ENCODE measurements around the gene HOXD3.

The HOXD3 gene

GRCh38 chr2:176202491-176202890, 45.4 kb downstream of the HOXD3 start:
- in situ Hi-C loops (cut with MboI; ENCODE audit: low sequenced_read_pairs) = no loop called here

- in situ Hi-C loops (cut with MboI; ENCODE audit: low sequenced_read_pairs) = no loop called here
Observed at GRCh38 chr2:176205126-176205525, 48.0 kb downstream of the HOXD3 start.

DNA sequence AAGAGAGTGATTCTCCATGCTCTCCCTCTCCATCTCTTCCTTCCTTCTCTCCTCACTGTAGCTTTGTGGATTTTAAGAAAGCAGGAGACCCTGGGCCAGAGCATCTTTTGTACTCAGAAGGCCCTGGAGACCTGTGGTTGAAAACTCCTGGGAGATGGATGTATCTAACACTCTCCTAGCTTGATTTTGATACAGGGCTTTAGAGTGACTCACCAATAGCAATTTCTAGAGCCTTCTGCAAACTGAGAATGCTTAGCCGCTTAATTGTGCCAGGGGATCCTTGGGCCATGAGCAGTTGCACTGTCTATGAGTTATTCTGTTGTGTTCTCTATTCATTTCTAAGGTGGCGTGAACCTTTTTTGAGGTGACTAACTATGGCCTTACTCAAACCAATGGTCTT, 49.0 kb downstream of the HOXD3 start:
- in situ Hi-C loops (cut with MboI; ENCODE audit: low sequenced_read_pairs) = no loop called here

DNA sequence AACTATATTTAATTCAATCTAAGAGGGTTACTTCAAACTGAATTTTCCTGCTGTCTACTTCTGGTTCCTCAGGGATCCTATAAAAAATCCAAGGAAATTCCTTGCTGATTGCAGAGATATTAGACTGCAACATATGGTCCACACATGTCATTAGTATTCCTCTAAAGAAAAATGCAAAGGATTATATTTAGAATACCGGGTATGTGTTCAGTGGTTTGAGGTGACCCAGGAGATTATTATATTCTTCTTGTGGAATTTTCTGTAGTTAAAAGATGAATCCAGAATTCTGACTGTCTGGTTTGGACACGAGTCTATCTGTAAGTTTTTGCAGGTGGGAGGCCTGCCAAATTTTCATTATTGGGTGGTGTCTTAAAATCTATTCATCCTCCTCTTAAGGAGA, 49.6 kb downstream of the HOXD3 start:
- in situ Hi-C loops (cut with MboI; ENCODE audit: low sequenced_read_pairs) = no loop called here

GRCh38 chr2:176211110-176211509, 54.0 kb downstream of the HOXD3 start:
- in situ Hi-C loops (cut with MboI; ENCODE audit: low sequenced_read_pairs) = no loop called here

- in situ Hi-C loops (cut with MboI; ENCODE audit: low sequenced_read_pairs) = no loop called here
Observed at GRCh38 chr2:176212276-176212675, 55.2 kb downstream of the HOXD3 start.

GRCh38 chr2:176213406-176213805, 56.3 kb downstream of the HOXD3 start:
- in situ Hi-C loops (cut with MboI; ENCODE audit: low sequenced_read_pairs) = no loop called here

Data from HL-60/S4 (cell line).